GM21390 (cell line): ENCODE data around the gene SH3PXD2A.
"Not testable (repeated sequence)": the region's sequence is repeated elsewhere in the genome, so short reads cannot be mapped to it uniquely, and the experiment has no call there.

Experiments used
- ATAC-seq: cut with Tn5 transposase; IDR thresholded peaks from one replicate; pipeline ENCODE4 v1.9.1; 2021; ENCODE audit not compliant: unreplicated experiment

Gene SH3PXD2A

GRCh38 chr10:103813312-103813711 is 42.1 kb downstream of the SH3PXD2A start:
- not testable (repeated sequence) for ATAC-seq

- ATAC-seq = no peak
Measured at GRCh38 chr10:103812432-103812831, 42.9 kb downstream of the SH3PXD2A start.

GRCh38 chr10:103812004-103812403 is 43.4 kb downstream of the SH3PXD2A start:
- ATAC-seq = no peak

- ATAC-seq = no peak
Measured at GRCh38 chr10:103811463-103811862, 43.9 kb downstream of the SH3PXD2A start.

- ATAC-seq = no peak
Measured at GRCh38 chr10:103808780-103809179, 46.6 kb downstream of the SH3PXD2A start.

GRCh38 chr10:103807996-103808395 is 47.4 kb downstream of the SH3PXD2A start:
- no peak for ATAC-seq

GRCh38 chr10:103806395-103807187 is 48.8 kb downstream of the SH3PXD2A start:
- ATAC-seq = no peak

- ATAC-seq = no peak
Measured at GRCh38 chr10:103805781-103806180, 49.6 kb downstream of the SH3PXD2A start.

GRCh38 chr10:103804871-103805270 is 50.5 kb downstream of the SH3PXD2A start:
- ATAC-seq = no peak

- no peak for ATAC-seq
Measured at GRCh38 chr10:103803941-103804340, 51.4 kb downstream of the SH3PXD2A start.

GRCh38 chr10:103802637-103803353 is 52.6 kb downstream of the SH3PXD2A start:
- no peak for ATAC-seq

- ATAC-seq = no peak
Measured at GRCh38 chr10:103802081-103802480, 53.3 kb downstream of the SH3PXD2A start.

- ATAC-seq = peak; percentile 70
Measured at GRCh38 chr10:103800789-103801540, 54.4 kb downstream of the SH3PXD2A start.

GRCh38 chr10:103800089-103800488 is 55.3 kb downstream of the SH3PXD2A start:
- ATAC-seq = no peak

- no peak for ATAC-seq
Measured at GRCh38 chr10:103799341-103799740, 56.0 kb downstream of the SH3PXD2A start.

GRCh38 chr10:103798511-103798910 is 56.9 kb downstream of the SH3PXD2A start:
- no peak for ATAC-seq

GRCh38 chr10:103797857-103798256 is 57.5 kb downstream of the SH3PXD2A start:
- no peak for ATAC-seq

- no peak for ATAC-seq
Measured at GRCh38 chr10:103795634-103796270, 59.6 kb downstream of the SH3PXD2A start.

GRCh38 chr10:103794996-103795395 is 60.4 kb downstream of the SH3PXD2A start:
- ATAC-seq = no peak

- ATAC-seq = no peak
Measured at GRCh38 chr10:103793920-103794883, 61.2 kb downstream of the SH3PXD2A start.
